SK-N-DZ (cell line): ENCODE results near the gene HPS3.

Source experiments
- small RNA-seq, 2 experiments: library from RNA; depleted of rRNA; stranded (forward); fragments of <200 nt; gene quantifications; one replicate each; pipeline ENCODE3, GENCODE V24; 2014

The HPS3 gene

Small RNAs within 50 kb of the gene (small RNA-seq; reads per million reads assigned to genes)
- 0 reads per million in 2 experiments for gene RF00019
